Activated T-helper 9 cell treated with anti-CD3 and anti-CD28 coated beads, Interleukin-2, amount 50 U/mL, for 16 hours (primary cell): Measurements from ENCODE around the gene PPARG.
"Not testable (repeated sequence)": the region's sequence is repeated elsewhere in the genome, so short reads cannot be mapped to it uniquely, and the experiment has no call there.

Source experiments
- DNase-seq: peaks from one replicate; pipeline ENCODE4 v3.0.0-alpha.2; 2020; ENCODE audit warnings: low read depth

The PPARG gene

GRCh38 chr3:12288182-12289129 is at the start of gene PPARG:
Gene PPARG, plus strand, starts transcription at chr3:12289070. Its CDS starts 90,642 bp downstream, at chr3:12379712.
- DNase-seq: no peak

- no peak for DNase-seq
Measured at GRCh38 chr3:12239301-12239700, 49.6 kb upstream of the PPARG start.

- DNase-seq: no peak
Measured at GRCh38 chr3:12242772-12243171, 46.1 kb upstream of the PPARG start.

GRCh38 chr3:12246497-12247163 is 42.2 kb upstream of the PPARG start:
- DNase-seq: no peak

GRCh38 chr3:12247411-12247810 is 41.5 kb upstream of the PPARG start:
- DNase-seq: no peak

- no peak for DNase-seq
Measured at GRCh38 chr3:12249519-12249918, 39.4 kb upstream of the PPARG start.

- DNase-seq: no peak
Measured at GRCh38 chr3:12252889-12253288, 36.0 kb upstream of the PPARG start.

- DNase-seq: no peak
Measured at GRCh38 chr3:12253516-12254343, 35.1 kb upstream of the PPARG start.

GRCh38 chr3:12255393-12255792 is 33.5 kb upstream of the PPARG start:
- no peak for DNase-seq

GRCh38 chr3:12258911-12259310 is 30.0 kb upstream of the PPARG start:
- no peak for DNase-seq

- DNase-seq: not testable (repeated sequence)
Measured at GRCh38 chr3:12262173-12262572, 26.7 kb upstream of the PPARG start.

GRCh38 chr3:12265508-12265907 is 23.4 kb upstream of the PPARG start:
- no peak for DNase-seq

- no peak for DNase-seq
Measured at GRCh38 chr3:12266038-12266437, 22.8 kb upstream of the PPARG start.

- no peak for DNase-seq
Measured at GRCh38 chr3:12267376-12268030, 21.4 kb upstream of the PPARG start.

GRCh38 chr3:12268049-12268735 is 20.7 kb upstream of the PPARG start:
- DNase-seq: no peak

- DNase-seq: no peak
Measured at GRCh38 chr3:12270976-12271375, 17.9 kb upstream of the PPARG start.

- no peak for DNase-seq
Measured at GRCh38 chr3:12273045-12273695, 15.7 kb upstream of the PPARG start.

- no peak for DNase-seq
Measured at GRCh38 chr3:12275974-12276650, 12.8 kb upstream of the PPARG start.

GRCh38 chr3:12276827-12277226 is 12.0 kb upstream of the PPARG start:
- DNase-seq: not testable (repeated sequence)

GRCh38 chr3:12278566-12278965 is 10.3 kb upstream of the PPARG start:
- DNase-seq: no peak
